ENCODE measurements around the gene HDAC4. TPM values are rescaled to one million over a fixed set of nuclear protein-coding genes. Genes with fewer than 3 reads are reported as not detected.
A peak's percentile ranks its signal among the peaks of the same experiment; 100 is the strongest.

The HDAC4 gene
- total RNA-seq, 1 donor from 2014 or later = 39.0 TPM

- peak; percentile 55 for DNase-seq (ENCODE audit: extremely low spot score, unreplicated experiment)
- H3K36me3 Mint-ChIP-seq = peaks cover 10% of the 10 kb centered on the region
- H3K27ac Mint-ChIP-seq = no peak overlapping the region
- H3K27me3 Mint-ChIP-seq = no peaks in the 10 kb centered on the region
- no peak for TF ChIP-seq CTCF (conservative IDR thresholded peaks at IDR 0.05)
- H3K4me1 Mint-ChIP-seq (ENCODE audit: unreplicated experiment) = peaks cover 21% of the 10 kb centered on the region
- no peak overlapping the region for H3K4me3 Mint-ChIP-seq
- no peaks in the 10 kb centered on the region for H3K9me3 Mint-ChIP-seq
These were observed 34.9 kb downstream of the HDAC4 start for GRCh38 chr2:239365782-239366435.

GRCh38 chr2:239365071-239365781 lies 35.6 kb downstream of the HDAC4 start:
- Mint-ChIP-seq H3K4me1 (ENCODE audit: unreplicated experiment) (peaks cover 24% of the 10 kb centered on the region), H3K9me3 (no peaks in the 10 kb centered on the region), H3K36me3 (peaks cover 10% of the 10 kb centered on the region), H3K4me3 (no peak overlapping the region), H3K27ac (no peak overlapping the region), H3K27me3 (no peaks in the 10 kb centered on the region)
- DNase-seq (ENCODE audit: extremely low spot score, unreplicated experiment) = no peak
- TF ChIP-seq CTCF (conservative IDR thresholded peaks at IDR 0.05) = no peak

- TF ChIP-seq CTCF (conservative IDR thresholded peaks at IDR 0.05) = no peak
- H3K27ac Mint-ChIP-seq = no peak overlapping the region
- peaks cover 18% of the 10 kb centered on the region for H3K4me1 Mint-ChIP-seq (ENCODE audit: unreplicated experiment)
- no peaks in the 10 kb centered on the region for H3K9me3 Mint-ChIP-seq
- no peak overlapping the region for H3K4me3 Mint-ChIP-seq
- H3K36me3 Mint-ChIP-seq = peaks cover 4% of the 10 kb centered on the region
- no peak for DNase-seq (ENCODE audit: extremely low spot score, unreplicated experiment)
- H3K27me3 Mint-ChIP-seq = no peaks in the 10 kb centered on the region
These were observed 36.7 kb downstream of the HDAC4 start for GRCh38 chr2:239363946-239364637.

GRCh38 chr2:239362507-239362906 lies 38.3 kb downstream of the HDAC4 start:
- Mint-ChIP-seq H3K4me3 (no peak overlapping the region), H3K4me1 (ENCODE audit: unreplicated experiment) (peaks cover 27% of the 10 kb centered on the region), H3K9me3 (no peaks in the 10 kb centered on the region), H3K36me3 (peaks cover 11% of the 10 kb centered on the region), H3K27me3 (no peaks in the 10 kb centered on the region), H3K27ac (no peak overlapping the region)
- DNase-seq (ENCODE audit: extremely low spot score, unreplicated experiment) = no peak
- no peak for TF ChIP-seq CTCF (conservative IDR thresholded peaks at IDR 0.05)

- H3K9me3 Mint-ChIP-seq = no peaks in the 10 kb centered on the region
- H3K36me3 Mint-ChIP-seq = peaks cover 7% of the 10 kb centered on the region
- peak; percentile 55 for TF ChIP-seq CTCF (conservative IDR thresholded peaks at IDR 0.05)
- no peak overlapping the region for H3K27ac Mint-ChIP-seq
- no peaks in the 10 kb centered on the region for H3K27me3 Mint-ChIP-seq
- H3K4me1 Mint-ChIP-seq (ENCODE audit: unreplicated experiment) = peaks cover 27% of the 10 kb centered on the region
- no peak for DNase-seq (ENCODE audit: extremely low spot score, unreplicated experiment)
- no peak overlapping the region for H3K4me3 Mint-ChIP-seq
These were observed 39.5 kb downstream of the HDAC4 start for GRCh38 chr2:239361311-239361642.

Measured in type B pancreatic cell (in vitro differentiated cells).